Right kidney (tissue), 1 donor: ENCODE results near the gene EXOSC1.
A peak's percentile ranks its signal among the peaks of the same experiment; 100 is the strongest.
"Not testable (repeated sequence)": the region's sequence is repeated elsewhere in the genome, so short reads cannot be mapped to it uniquely, and the experiment has no call there.

Experiments used
- DNase-seq: peaks from one replicate; pipeline ENCODE4 v3.0.0-alpha.2; 2016

EXOSC1 gene

DNA sequence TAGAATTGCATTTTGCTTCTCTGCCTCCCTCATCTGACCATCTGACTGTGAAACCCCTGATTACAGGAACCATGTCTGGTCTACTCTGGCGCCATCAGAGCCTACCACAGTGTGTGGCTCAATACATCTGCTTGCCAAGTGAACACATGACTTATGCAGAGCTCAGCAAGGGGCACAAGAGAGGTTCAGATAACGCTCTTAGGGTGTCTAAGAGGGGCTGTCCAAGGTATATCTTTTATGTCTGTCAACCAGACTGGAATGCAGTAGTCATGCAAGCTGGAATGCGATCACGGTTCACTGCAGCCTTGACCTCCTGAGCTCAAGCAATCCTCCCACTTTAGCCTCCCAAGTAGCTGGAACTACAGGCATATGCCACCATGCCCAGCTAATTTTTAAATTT lies 34.4 kb downstream of the EXOSC1 start:
- DNase-seq, result no peak

DNA sequence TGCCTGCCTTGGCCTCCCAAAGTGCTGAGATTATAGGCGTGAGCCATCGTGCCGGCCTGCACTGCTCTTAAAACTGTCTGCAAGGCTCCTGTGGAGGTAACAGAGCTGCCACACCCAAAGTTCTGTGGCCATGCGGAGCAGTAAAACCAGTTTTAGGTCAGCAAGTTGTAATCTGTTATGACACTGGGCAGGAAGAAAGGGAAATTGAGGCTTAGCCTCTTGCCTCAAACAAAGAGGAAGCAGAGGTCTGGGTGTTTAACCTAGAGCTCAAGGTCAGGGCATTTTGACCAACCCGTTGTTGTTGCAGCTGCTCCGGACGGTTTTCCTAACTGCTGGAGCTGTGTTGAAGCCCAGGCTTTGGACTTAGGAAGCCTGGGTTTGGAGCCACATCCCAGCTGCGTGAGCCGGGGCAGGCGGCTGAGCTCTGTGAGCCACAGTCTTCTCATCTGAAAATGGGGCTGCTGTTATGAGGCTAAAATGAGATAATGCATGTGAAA lies 37.3 kb downstream of the EXOSC1 start:
- no peak for DNase-seq

GRCh38 chr10:97407952-97408248 lies 37.9 kb downstream of the EXOSC1 start:
- no peak for DNase-seq

GRCh38 chr10:97407211-97407951 lies 38.4 kb downstream of the EXOSC1 start:
- peak; percentile 82 for DNase-seq

GRCh38 chr10:97406483-97406882 lies 39.3 kb downstream of the EXOSC1 start:
- not testable (repeated sequence) for DNase-seq

GRCh38 chr10:97406064-97406463 lies 39.7 kb downstream of the EXOSC1 start:
- DNase-seq, result no peak

- no peak for DNase-seq
These were observed 41.8 kb downstream of the EXOSC1 start for GRCh38 chr10:97404044-97404443.

DNA sequence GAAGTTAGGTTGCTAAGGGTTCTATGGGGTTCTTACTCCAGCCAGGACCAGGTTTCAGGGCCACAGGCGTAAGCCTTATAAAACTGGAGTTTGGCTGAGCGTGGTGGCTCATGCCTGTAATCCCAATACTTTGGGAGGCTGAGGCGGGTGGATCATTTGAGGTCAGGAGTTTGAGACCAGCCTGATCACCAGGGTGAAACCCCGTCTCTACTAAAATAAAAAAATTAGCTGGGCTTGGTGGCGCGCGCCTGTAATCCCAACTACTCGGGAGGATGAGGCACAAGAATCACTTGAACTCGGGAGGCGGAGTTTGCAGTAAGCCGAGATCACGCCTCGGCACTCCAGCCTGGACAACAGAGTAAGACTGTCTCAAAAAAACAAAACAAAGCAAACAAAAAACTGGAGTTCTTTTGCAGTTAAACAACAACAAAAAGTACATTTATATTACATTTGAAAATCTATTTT lies 44.3 kb downstream of the EXOSC1 start:
- no peak for DNase-seq

GRCh38 chr10:97400665-97401454 lies 44.9 kb downstream of the EXOSC1 start, which contains the start of gene RRP12:
Gene RRP12 (minus strand): TSS chr10:97401340. CDS start chr10:97401231, 109 bp downstream.
- DNase-seq, result peak; percentile 84

- DNase-seq, result peak; percentile 52
These were observed 45.8 kb downstream of the EXOSC1 start for GRCh38 chr10:97399843-97400545.

DNA sequence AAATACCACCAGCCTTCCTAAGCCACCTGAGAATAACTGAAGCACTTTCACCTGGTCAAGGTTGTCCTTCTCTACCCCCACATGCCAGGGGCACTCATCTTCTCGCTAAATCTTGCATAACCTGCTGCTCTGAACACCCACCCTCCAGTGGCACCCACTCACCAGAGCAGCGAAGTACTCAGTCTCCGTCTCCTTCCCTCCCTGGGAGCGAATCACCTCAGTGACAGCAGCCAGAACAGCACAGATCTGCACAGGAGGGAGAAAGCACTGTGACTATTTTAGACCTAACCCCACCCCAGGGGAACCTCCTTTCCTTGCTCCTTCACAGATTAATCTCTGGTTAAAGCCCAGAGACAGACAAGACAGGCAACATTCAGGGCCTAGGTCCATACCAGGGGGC lies 49.8 kb downstream of the EXOSC1 start:
- DNase-seq, result no peak

DNA sequence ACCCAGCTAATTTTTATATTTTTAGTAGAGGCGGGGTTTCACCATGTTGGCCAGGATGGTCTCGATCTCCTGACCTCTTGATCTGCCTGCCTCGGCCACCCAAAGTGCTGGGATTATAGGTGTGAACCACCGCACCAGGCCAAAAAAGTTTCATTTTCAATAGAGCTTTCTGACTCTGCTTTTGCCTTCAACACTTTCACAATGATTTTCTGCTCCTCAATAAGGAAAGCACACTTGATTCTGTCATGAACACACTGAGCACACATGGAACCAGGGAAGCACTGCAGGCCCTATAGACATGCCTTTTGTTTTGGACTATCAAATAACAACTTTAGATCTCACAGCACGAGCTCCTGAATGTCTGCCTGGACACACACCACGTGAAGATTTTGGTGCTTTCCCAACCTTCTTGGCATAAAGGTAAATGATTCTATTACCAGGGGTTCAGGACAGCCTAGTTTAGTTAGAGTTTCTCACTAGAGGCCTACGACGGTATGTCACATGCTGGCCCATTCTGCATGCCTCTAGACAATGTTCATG lies 52.7 kb downstream of the EXOSC1 start:
- no peak for DNase-seq

- DNase-seq, result no peak
These were observed 55.7 kb downstream of the EXOSC1 start for GRCh38 chr10:97390091-97390490.

- no peak for DNase-seq
These were observed 57.7 kb downstream of the EXOSC1 start for GRCh38 chr10:97388152-97388551.
